ENCODE measurements around the gene FCMR. TPM values are rescaled to one million over a fixed set of nuclear protein-coding genes. Genes with fewer than 3 reads are reported as not detected.
A peak's percentile ranks its signal among the peaks of the same experiment; 100 is the strongest.

FCMR gene
- total and polyA plus RNA-seq, 9 of the 15 experiments (the other 6 are each of a cell fraction or from before 2014, with no cell fraction given), result 0.11 to 0.82 (median 0.20) TPM; not detected in 5

- no peak overlapping the region for H3K4me2 ChIP-seq (ENCODE audit: insufficient read depth, low read length)
- ChIA-PET POLR2A (interaction anchor here (1.1 kb wide), 1 partner anchor 14 kb away, joined by 3 read pairs; no protein-coding TSS in a partner anchor), CTCF (ENCODE audit: low intra/inter-chr PET ratio) (no interaction called here)
- no peaks in the 10 kb centered on the region for H4K20me1 ChIP-seq (replicated peaks; ENCODE audit: control insufficient read depth, insufficient read depth, low read length)
- H3K9ac ChIP-seq (ENCODE audit: insufficient read depth in 1 of 2, low read depth in 2 of 2, low read length in 2 of 2), result no peak overlapping the region
- H3K4me3 ChIP-seq, result no peak overlapping the region
- peaks cover 8% of the 10 kb centered on the region for H3K9me3 ChIP-seq (replicated peaks; ENCODE audit: control insufficient read depth, insufficient read depth, low read depth, low read length)
- H3K4me1 ChIP-seq (replicated peaks in 1 of 2; ENCODE audit: control insufficient read depth in 2 of 2, insufficient read depth in 2 of 2, low read length in 2 of 2), result no peaks in the 10 kb centered on the region
- ATAC-seq, result no peak
- intact Hi-C loops (cut with micrococcal nuclease), result no loop called here
- H3K27me3 ChIP-seq (ENCODE audit: control insufficient read depth in 2 of 2, insufficient read depth in 2 of 2, low read length in 2 of 2), result peaks cover 0 to 5% of the 10 kb centered on the region in 2 experiments; a peak in 2 of 5 replicates
- 0% methylated on average over 3 of the region's 3 CpGs for WGBS (ENCODE audit: insufficient coverage, low coverage, missing lambda C conversion rate)
- no peak overlapping the region for H3K27ac ChIP-seq (ENCODE audit: extremely low read depth, low read depth, low read length)
- DNase-seq (ENCODE audit: extremely low read depth in 1 of 4, low spot score in 3 of 4), result no peak
- no peak overlapping the region for H2AFZ ChIP-seq (ENCODE audit: low read depth, low read length)
- no peaks in the 10 kb centered on the region for H3K9me1 ChIP-seq (ENCODE audit: control insufficient read depth, insufficient read depth, low read length)
- TF ChIP-seq CBFA2T3 (IDR thresholded peaks at IDR 0.05), result 0 out of 2 replicates have a peak, but pooled peaks have one; percentile 22
- no peak for TF ChIP-seq KDM2B (CRISPR knock-in tag; IDR thresholded peaks at IDR 0.05)
- 0 out of 2 replicates have a peak, but pooled peaks have one; percentile 8 for TF ChIP-seq ETV1 (tag; conservative IDR thresholded peaks at IDR 0.05; ENCODE audit: low read depth)
- TF ChIP-seq ZKSCAN8 (CRISPR knock-in tag; IDR thresholded peaks at IDR 0.05), result no peak
- no peak for TF ChIP-seq ILF3 (IDR thresholded peaks at IDR 0.05; ENCODE audit: borderline replicate concordance)
- no peak for TF ChIP-seq MEF2D (tag; conservative IDR thresholded peaks at IDR 0.05; ENCODE audit: low read depth)
- no peak for TF ChIP-seq CC2D1A (IDR thresholded peaks at IDR 0.05)
- peak; percentile 62; the same call in 1 of the 2 replicates for TF ChIP-seq MEF2A (IDR thresholded peaks at IDR 0.05; ENCODE audit: control insufficient read depth, low read depth, low read length)
- FAIRE-seq, result no peak
- H3K79me2 ChIP-seq (ENCODE audit: control insufficient read depth, insufficient read depth, low read length), result no peaks in the 10 kb centered on the region
- in situ Hi-C loops (cut with MboI), result no loop called here
- H3K36me3 ChIP-seq (ENCODE audit: control insufficient read depth, insufficient read depth, low read length), result no peaks in the 10 kb centered on the region
- BruUV-seq (replicated peaks), result no TSS peak
Measured at GRCh38 chr1:206872139-206872538, 49.6 kb downstream of the FCMR start.

All from K562 (cell line).